BE2C (cell line): ENCODE results near the gene FASTK.

Source experiments
- DNase-seq: peaks from one replicate; pipeline ENCODE4 v3.0.0-alpha.2; 2020
- H3K27me3 ChIP-seq: fragments of 250-450 bp; sonication (Bioruptor Pico); 2 replicates; pipeline ENCODE4 v1.5.1; 2020; ENCODE audit warnings: mild to moderate bottlenecking
- H3K36me3 ChIP-seq: fragments of 250-450 bp; sonication (Bioruptor Pico); 2 replicates; pipeline ENCODE4 v1.5.1; 2020; ENCODE audit warnings: mild to moderate bottlenecking
- H3K4me1 ChIP-seq: fragments of 250-450 bp; sonication (Bioruptor Pico); 2 replicates; pipeline ENCODE4 v1.5.1; 2020
- H3K4me3 ChIP-seq: 2 replicates; pipeline ENCODE4 v1.5.1; 2011; ENCODE audit warnings: low read depth, low read length
- H3K9me3 ChIP-seq: fragments of 250-450 bp; sonication (Bioruptor Pico); 2 replicates; pipeline ENCODE4 v1.5.1; 2020
- TF ChIP-seq, protein P1 (sequence below): IDR thresholded peaks from 2 replicates; pipeline ENCODE4 v1.5.1; 2012; ENCODE audit warnings: mild to moderate bottlenecking, low read depth, low read length

FASTK gene

DNA sequence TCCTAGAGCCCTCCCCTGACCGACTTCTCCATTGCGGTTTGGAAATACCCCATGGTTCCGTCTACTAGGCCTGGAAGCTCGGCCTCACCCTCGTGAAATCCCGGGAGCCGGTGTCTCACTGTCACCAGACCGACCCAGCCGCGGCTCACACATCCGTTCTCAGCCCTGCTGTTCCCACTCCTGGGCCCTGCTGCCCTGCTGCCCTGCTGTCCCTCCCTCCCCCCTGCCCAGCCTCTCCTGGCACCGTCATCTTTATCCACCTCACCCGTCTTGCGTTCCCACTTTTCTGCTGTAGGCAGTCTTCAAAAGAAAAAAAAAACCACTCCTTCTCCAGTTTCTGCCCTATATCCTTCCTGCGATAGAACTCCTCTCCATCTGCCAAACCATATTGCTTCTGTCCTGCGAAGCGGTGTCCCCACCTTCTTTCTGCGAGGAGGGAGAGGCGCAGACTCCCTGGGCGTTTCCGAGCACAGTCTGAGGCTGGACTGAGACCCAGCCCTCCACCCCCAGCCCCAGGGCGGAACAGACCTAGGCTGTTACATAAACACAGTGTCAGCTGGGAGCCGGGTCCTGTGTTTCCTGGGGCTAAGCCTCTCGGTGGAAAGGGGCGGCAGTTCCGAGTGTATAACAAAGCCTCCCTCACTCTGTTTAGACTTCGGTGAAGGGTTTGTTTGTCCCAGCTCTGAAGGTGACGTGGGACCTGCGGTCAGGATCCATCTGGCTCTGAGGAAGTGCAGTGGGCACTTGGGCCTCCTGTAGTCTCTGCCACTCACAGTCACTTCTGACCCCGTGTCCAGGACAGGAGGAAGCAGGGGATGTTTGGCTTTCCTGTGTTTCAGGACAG, 8.5 kb upstream of the FASTK start:
- H3K9me3 ChIP-seq = no peaks in the 10 kb centered on the region
- TF ChIP-seq, protein P1, sequence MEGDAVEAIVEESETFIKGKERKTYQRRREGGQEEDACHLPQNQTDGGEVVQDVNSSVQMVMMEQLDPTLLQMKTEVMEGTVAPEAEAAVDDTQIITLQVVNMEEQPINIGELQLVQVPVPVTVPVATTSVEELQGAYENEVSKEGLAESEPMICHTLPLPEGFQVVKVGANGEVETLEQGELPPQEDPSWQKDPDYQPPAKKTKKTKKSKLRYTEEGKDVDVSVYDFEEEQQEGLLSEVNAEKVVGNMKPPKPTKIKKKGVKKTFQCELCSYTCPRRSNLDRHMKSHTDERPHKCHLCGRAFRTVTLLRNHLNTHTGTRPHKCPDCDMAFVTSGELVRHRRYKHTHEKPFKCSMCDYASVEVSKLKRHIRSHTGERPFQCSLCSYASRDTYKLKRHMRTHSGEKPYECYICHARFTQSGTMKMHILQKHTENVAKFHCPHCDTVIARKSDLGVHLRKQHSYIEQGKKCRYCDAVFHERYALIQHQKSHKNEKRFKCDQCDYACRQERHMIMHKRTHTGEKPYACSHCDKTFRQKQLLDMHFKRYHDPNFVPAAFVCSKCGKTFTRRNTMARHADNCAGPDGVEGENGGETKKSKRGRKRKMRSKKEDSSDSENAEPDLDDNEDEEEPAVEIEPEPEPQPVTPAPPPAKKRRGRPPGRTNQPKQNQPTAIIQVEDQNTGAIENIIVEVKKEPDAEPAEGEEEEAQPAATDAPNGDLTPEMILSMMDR = no peak
- H3K4me3 ChIP-seq = peak overlapping the region; percentile 94
- peaks cover 44% of the 10 kb centered on the region for H3K36me3 ChIP-seq
- DNase-seq = peak; percentile 74
- no peaks in the 10 kb centered on the region for H3K27me3 ChIP-seq
- H3K4me1 ChIP-seq = peaks cover 18% of the 10 kb centered on the region

DNA sequence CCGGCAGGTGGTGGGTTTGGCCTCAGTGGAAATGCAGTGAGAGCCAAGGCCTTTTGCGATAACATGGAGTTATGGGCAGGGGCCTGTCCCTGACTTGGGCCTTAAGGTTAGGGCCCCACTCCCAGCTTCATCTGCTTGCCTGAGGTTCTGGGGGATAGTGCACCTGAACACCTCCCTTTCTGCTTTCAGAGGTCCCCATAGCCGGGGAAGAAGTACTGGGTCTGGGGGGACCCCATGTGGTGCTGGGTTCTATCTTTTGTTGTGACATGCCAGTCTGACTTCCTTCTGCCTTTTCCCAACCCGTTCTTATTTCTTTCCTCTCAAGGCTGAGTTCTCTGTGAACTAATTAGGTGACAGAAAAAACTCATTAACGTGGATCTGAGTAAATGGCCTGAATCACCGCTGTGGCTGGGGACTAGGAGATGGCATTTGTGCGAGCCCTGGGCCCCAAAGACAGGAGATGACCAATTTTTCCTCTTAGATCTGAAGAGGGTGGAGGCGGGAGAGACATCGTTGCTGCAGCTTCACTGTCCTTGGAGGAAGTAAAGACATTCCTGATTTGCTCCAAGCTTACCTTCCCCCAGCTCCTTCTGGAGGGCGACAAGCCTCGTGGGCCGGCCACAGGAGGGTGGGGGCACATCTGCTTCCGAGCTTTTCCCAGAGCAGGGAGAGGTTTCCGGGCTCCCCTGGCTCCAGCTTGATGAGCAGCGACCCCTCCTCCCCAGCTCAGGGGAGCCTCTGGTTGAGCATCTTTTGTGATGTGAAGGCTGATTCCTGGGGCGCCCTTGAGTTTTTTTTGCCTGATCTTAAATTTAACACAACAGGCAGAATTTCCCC, 7.6 kb upstream of the FASTK start:
- no peak for DNase-seq
- peak overlapping the region; percentile 94 for H3K4me3 ChIP-seq
- no peaks in the 10 kb centered on the region for H3K9me3 ChIP-seq
- no peaks in the 10 kb centered on the region for H3K27me3 ChIP-seq
- H3K36me3 ChIP-seq = peaks cover 40% of the 10 kb centered on the region
- TF ChIP-seq, protein P1 = no peak
- H3K4me1 ChIP-seq = peaks cover 23% of the 10 kb centered on the region

DNA sequence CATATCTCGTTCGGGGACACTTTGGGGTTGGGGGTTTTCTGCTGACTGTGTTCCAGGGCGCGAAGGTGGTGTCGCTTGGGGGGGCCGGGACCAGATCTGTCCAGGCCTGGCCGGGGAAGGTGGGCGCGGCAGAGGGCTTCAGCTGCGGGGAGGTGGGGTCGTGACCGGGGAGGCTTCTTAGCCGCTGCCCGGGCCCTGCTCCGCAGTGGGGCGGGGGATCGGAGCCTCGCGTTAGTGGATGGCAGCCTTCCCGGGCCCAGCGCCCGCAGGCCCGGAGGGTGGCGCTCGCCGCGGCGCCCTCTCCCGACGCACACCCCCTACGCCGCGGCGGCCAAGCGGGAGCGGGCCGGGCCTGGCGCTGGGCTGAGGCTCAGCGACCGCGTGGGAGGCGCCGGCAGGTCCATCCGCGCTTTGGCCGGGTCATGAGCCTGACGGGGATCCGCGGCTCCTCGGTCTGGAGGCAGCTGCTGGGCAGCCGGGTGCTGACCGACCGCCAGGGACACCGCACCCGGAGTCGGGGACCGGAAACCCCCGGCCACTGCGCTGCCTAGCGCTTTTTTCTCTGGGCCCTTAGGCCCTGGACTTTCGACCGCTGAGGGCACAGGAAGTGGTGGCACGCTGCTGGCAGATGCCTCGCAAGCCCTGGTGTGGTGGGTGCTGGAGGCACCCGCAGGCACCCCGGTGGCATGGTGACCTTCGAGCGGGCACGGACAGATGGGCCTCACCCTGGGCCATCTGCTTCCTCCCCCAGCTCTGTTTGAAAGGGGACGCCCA, 6.8 kb upstream of the FASTK start:
- H3K9me3 ChIP-seq = no peaks in the 10 kb centered on the region
- no peaks in the 10 kb centered on the region for H3K27me3 ChIP-seq
- H3K4me1 ChIP-seq = peaks cover 23% of the 10 kb centered on the region
- peak; percentile 67 for DNase-seq
- peak overlapping the region; percentile 94 for H3K4me3 ChIP-seq
- H3K36me3 ChIP-seq = peaks cover 35% of the 10 kb centered on the region
- TF ChIP-seq, protein P1 = no peak

DNA sequence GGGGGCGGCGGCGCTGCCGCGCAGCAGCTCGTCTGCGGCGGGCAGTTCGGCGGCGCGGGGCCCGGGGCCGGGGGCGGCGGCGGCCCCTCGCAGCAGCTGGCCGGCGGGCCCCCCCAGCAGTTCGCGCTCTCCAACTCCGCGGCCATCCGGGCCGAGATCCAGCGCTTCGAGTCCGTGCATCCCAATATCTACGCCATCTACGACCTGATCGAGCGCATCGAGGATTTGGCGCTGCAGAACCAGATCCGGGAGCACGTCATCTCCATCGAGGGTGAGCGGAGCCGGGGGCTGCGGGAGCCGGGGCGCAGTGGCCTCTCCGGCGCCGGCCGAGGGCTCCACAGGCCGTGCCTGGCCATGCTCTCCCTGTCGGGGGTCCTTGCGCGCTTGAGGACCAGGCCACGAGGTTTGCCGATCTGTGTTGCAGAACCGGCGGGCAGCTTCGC, 6.2 kb upstream of the FASTK start:
- peaks cover 30% of the 10 kb centered on the region for H3K36me3 ChIP-seq
- H3K4me1 ChIP-seq = peaks cover 26% of the 10 kb centered on the region
- DNase-seq = peak; percentile 52
- H3K27me3 ChIP-seq = no peaks in the 10 kb centered on the region
- H3K9me3 ChIP-seq = no peaks in the 10 kb centered on the region
- TF ChIP-seq, protein P1 = no peak
- H3K4me3 ChIP-seq = peak overlapping the region; percentile 94

DNA sequence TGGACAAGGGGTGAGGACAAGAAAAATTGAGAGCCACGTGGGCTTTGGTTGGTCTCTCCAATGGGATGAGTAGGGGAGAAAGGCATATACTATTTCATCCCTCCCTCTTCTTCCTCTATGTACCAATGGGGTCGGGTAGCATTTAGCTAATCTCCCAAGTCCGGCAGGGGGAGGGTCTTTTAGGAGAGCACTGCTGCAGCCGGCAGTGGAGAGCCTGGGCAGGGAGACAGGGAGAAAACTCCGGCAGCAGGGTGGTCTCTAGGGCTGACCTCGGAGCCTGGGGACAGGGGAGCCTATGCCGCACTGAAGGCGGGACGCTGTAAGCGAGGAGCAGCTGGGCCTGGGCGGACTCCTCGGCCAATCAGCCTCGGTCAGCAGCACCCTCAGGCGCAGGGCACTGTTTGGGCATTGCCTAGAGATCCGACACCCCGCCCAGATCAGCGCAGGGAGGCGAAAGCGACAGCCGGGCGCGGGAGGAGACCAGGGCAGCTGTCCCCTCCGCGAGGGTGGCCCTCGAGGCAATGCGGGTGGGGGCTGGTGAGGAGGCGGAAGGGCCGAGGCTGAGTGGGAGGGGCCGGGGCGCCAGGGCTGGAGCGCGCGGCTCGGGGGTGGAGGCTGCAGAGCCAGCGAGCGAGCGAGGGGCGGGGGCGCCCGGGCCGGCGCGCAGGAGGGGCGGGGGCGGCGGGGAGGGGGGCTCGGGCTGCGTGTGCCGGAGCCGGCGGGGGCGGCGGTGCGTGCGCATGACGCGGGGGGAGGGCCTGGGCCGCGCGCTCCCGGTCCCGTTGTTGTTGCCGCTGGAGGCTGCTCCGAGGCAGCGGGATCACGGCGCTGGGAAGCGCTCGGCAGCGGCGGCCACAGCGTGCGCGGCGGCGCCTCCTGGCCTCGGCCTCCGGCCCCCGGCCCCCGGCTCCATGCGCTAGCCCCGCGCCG, 5.3 kb upstream of the FASTK start, which contains the start of gene AGAP3:
TSS of gene AGAP3 (plus strand) at position 785 of the 930 bp plus-strand sequence. CDS start 267 bp downstream, outside the sequence.
- H3K4me3 ChIP-seq = peak within 1 kb of the TSS; percentile 94
- H3K9me3 ChIP-seq = no peaks in the 10 kb centered on the region
- peaks cover 26% of the 10 kb centered on the region for H3K4me1 ChIP-seq
- peak; percentile 95 for DNase-seq
- H3K27me3 ChIP-seq = no peaks in the 10 kb centered on the region
- peaks cover 21% of the 10 kb centered on the region for H3K36me3 ChIP-seq
- TF ChIP-seq, protein P1 = no peak
